ENCODE data around the gene CEMIP2.

The CEMIP2 gene

GRCh38 chr9:71746023-71746757 lies 22.1 kb downstream of the CEMIP2 start:
- peak; percentile 28 for DNase-seq

- no peak for DNase-seq
These were observed 23.4 kb downstream of the CEMIP2 start for GRCh38 chr9:71744754-71745521.

DNA sequence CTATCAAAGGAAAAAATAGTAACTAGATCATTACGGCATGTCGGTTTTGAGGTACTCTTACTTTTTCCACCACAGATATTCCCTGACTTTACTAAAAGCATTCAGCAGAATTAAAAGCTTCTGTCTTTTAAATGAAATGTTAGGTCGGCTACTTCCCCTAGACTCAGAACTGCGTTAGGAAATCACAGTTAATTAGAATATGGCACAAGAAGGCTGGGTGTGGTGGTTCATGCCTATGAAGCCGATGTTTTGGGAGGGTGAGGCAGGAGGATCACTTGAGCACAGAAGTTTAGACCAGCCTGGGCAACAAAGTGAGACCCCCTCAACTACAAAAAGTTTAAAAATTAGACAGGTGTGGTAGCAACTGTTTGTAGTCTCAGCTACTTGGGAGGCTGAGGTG lies 24.4 kb downstream of the CEMIP2 start:
- DNase-seq: no peak

DNA sequence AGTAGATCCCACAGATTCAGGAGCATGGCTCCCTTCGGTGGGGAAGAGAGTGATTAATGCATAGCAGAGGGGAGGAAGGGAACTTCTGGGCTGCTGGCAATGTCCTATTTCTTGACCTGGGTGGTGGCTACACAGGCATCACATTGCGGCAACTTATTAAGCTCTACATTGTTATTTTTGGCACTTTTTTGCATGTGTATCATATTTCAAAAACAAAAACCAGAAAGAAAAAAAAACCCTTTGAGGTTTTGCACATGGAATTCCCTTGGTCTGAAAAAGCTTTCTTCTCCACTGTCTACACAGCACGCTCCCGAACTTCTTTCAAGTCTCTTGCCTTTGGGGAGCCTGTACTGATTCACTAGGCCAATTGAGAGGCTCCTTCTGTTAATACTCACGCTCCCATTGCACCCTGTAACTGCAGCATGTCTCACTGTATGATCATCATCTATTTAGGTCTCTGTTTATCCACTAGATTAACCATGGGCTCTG lies 25.1 kb downstream of the CEMIP2 start:
- DNase-seq: peak; percentile 56

DNA sequence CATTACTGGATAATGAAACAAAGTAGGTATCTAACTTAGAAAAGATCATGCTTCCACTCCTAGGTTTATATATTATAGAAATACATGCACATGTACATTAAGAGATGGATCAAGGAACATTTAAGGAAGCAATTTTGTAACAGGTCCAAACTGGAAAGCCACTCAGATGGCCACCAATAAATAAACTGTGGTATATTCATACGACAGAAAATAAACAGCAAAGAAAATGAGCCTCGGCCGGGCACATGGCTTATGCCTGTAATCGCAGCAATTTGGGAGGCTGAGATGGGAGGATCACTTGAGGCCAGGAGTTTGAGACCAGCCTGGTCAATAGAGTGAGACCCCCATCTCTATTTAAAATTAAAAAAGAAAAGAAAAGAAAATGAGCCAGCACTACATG lies 25.6 kb downstream of the CEMIP2 start:
- no peak for DNase-seq

- DNase-seq: no peak
These were observed 26.2 kb downstream of the CEMIP2 start for GRCh38 chr9:71741926-71742648.

DNA sequence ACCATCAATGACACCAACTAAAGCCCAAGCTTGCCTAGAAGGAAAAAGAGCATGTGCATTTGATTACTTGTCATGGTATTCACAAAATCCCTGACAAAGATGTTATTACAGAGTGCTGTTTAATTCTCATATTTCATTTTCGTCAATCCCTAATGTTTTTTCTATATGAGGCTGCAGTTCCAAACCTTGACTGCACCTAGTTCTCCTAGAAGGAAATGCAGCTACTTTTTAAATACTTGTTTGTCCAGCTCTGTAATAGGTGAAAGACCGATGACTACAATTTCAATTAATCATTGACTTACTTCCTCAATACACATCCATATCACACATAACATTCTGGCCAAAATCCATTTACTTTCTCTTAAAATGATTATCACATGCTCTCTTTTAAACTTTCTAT lies 28.1 kb downstream of the CEMIP2 start:
- DNase-seq: no peak

DNA sequence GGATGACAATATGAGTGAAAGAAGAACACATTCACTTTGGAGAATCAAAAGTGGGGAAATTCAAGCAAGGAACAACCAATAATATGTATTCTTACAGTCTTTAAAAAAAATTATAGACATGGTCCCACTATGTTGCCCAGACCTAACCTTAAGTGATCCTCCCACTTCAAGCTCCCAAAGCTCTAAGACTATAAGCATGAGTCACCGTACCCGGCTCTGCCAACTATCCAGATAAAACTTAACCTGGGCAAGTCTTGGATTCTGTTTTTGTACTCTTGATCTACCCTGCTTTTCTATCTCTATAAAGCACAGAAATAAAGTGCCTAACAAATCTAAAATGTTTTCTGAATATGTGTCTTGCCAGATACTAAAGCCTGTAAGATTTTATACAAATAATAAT lies 30.9 kb downstream of the CEMIP2 start:
- no peak for DNase-seq

DNA sequence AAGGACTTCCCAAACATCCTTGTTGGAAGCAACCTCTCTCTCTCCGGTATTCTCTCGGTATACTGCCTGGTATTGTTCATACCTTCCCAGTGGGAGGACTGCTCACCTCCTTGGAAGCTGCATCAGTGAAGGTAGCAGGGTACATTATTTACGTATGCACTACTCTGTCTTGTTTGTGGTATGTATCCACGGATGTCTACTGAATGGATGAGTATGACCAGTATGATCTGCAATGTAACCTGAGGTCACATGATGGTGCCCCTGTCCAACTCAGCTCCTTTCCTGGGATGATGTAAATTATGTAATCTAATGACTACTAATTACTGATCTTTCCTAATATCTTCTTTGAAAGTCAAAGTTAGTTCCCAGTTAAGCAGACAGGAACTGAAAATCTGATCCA lies 32.1 kb downstream of the CEMIP2 start:
- no peak for DNase-seq

DNA sequence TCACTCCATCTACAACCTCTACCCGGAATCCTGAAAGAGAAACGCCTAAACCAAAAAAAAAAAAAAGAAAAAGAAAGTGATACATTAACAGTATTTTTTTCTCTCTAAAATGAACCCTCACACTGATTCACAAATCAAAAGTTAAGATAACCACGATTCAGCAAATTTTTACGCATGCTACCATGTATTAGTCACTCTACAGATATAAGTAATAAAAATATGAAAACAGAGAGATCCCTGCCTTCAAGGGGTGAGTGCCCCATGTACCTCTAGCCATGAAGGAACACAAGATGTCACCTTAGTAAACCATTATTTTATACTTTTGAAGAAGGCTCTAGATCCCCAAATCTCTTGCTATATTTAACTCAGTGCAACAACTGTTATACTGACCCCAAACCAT lies 33.4 kb downstream of the CEMIP2 start:
- DNase-seq: no peak

DNA sequence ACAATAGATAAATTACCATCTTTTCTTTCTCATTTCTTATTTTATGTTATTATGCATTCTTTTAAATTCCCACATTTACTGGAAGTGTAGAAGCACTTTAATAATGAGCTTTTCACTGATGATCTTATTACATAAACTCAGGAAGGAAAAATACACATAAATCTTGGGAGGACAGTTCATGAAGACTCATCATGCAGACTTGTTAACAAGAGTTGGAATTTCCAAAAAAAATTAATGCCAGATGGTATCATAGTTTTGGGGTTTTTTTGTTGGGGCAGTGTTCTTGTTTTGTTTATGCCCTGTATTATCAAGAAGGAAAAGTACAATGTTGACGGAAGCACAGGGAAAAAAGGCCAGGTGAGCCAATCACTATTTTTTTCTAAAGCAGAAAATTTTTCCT lies 35.1 kb downstream of the CEMIP2 start:
- DNase-seq: peak; percentile 41

- peak; percentile 32 for DNase-seq
These were observed 38.3 kb downstream of the CEMIP2 start for GRCh38 chr9:71729816-71730526.

DNA sequence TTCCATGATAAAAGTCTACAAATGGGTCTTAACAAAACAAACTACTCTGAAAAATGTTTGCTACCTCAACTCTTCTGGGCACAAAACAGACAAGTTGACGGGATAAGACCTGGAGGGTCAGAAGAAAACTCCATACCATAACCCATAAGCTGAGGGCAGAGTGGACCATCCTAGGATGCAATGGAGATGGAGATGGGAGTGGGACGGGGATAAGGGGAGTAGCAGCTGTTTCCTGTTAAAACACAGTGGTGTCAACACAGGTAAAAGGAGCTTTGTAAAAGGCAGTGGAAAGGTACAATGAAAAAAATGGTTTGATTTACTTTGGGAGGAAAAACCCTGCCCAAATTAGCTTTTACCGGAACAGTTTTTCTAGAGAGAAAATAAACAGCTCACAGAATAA lies 41.6 kb downstream of the CEMIP2 start:
- no peak for DNase-seq

GRCh38 chr9:71725590-71726338 lies 42.5 kb downstream of the CEMIP2 start:
- peak; percentile 74 for DNase-seq

DNA sequence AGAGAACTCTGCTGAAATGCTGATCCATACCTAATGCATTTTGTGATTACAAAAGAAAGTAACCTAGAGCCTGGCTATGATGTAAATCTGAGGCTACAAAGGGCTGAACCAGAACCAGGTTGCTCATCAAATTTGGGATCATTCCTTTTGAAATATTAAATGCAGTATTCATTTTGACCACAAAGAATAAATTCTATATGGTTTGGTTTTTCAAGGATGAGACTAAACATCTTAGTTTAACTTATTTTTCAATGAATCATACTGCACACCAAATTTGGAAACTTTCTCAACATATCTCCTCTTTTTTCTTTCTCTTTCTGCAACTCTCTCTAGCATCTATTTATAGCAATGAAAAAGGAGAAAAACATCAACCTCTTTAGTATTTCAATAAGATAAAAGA lies 46.5 kb downstream of the CEMIP2 start:
- peak; percentile 48 for DNase-seq

DNA sequence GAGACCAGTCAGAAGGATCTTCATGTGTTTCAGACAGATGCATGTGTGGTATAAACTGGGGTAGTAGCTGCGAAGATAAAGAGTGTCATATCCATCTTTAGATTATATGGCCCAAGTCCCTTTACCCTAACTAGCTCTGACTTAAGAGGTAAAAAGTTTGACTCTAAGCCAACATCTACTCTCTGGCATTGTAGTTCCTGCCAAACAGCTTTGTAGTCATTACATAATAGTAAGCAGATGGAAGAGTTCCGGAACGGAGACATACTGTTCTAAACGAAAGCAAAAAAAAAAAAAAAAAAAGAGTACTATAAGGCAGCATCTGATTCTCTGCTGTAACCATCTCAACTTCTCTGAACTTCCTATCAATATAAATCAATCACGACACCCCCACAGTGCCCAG lies 48.8 kb downstream of the CEMIP2 start:
- peak; percentile 20 for DNase-seq

- no peak for DNase-seq
These were observed 49.2 kb downstream of the CEMIP2 start for GRCh38 chr9:71719088-71719487.

GRCh38 chr9:71716138-71716909 lies 52.0 kb downstream of the CEMIP2 start:
- peak; percentile 31 for DNase-seq

DNA sequence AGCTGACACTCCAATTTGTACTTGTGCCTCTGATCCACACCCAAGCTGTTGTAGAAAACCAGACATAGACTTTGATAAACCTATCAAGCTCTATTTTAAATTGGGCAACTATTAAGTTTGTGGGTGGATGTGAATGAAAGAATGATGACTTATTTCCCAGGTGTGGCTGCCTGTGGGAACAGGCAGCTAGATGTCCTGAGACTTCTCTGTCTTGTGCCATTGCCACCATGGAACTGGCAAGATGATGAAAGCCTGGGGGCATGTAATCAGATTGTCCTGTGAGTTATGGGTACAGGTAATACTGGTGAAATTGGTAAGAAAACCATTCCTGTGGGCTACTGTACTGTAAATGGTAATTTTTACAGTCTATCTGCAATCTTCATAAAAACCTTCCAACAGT lies 57.5 kb downstream of the CEMIP2 start:
- no peak for DNase-seq

DNA sequence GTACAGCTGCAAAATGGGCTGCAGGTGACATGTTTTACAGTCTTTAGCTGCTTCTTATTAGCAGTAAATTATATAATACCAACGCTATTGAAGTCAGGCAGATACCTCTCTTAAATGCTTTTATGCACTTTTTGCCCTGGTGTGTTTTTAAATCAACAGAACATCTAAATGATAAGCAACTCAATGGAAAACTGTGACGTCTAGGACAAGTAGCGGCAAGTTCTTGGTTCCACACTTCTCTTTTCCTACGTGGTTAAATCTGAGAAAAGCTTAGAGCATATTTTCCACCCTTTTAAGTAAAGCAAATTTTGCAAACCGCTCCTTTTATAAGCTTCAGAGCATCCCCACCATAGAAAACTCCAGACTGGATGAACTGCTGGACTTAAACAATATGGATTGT lies 58.1 kb downstream of the CEMIP2 start:
- DNase-seq: no peak

GRCh38 chr9:71709384-71709783 lies 58.9 kb downstream of the CEMIP2 start:
- no peak for DNase-seq

Data from HCEC 1CT (cell line).